Esophagus muscularis mucosa (tissue), 3 donors: ENCODE measurements around the gene MYRIP.

Source experiments
- POLR2A ChIP-seq: fragments of 450-650 bp; IDR thresholded peaks from one replicate; pipeline ENCODE4 v1.6.1; 2017; ENCODE audit warnings: antibody characterized with exemption, moderate library complexity, mild to moderate bottlenecking, low read depth
- TF ChIP-seq, protein P1 (sequence below), 3 experiments: fragments of 200-600 bp in 2 of 3; fragments of 450-650 bp in 1 of 3; sonication (generic) in 2 of 3; IDR thresholded peaks; one replicate each; pipeline ENCODE4 v1.5.1; 2017 to 2019; ENCODE audit warnings: antibody characterized with exemption in 3 of 3, mild to moderate bottlenecking in 2 of 3, moderate library complexity in 1 of 3

DNA sequence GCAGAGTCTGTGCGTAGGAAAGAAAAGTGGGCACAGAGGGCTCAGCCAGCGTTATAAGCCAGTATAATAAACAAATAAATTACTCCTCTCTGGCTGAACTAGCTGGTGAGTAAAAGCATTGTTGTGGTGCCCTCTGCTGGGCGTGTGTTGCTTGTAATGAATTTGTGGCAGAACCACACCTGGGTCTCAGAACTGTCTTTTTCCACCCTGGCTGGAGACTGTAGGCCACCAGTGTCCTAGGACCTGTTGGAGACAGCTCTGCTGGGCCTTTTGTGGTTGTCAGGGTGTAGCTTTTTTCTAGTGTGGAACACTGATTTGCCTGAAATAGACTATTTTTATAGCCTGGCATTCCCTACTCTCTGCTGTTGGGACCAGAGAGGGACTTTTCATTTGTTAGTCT, 369.6 kb downstream of the MYRIP start:
- TF ChIP-seq, protein P1, sequence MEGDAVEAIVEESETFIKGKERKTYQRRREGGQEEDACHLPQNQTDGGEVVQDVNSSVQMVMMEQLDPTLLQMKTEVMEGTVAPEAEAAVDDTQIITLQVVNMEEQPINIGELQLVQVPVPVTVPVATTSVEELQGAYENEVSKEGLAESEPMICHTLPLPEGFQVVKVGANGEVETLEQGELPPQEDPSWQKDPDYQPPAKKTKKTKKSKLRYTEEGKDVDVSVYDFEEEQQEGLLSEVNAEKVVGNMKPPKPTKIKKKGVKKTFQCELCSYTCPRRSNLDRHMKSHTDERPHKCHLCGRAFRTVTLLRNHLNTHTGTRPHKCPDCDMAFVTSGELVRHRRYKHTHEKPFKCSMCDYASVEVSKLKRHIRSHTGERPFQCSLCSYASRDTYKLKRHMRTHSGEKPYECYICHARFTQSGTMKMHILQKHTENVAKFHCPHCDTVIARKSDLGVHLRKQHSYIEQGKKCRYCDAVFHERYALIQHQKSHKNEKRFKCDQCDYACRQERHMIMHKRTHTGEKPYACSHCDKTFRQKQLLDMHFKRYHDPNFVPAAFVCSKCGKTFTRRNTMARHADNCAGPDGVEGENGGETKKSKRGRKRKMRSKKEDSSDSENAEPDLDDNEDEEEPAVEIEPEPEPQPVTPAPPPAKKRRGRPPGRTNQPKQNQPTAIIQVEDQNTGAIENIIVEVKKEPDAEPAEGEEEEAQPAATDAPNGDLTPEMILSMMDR (IDR thresholded peaks at IDR 0.05): peak; percentile 50 to 65 (median 59)
- TF ChIP-seq POLR2A: no peak
